Epithelial cell of proximal tubule (primary cell): ENCODE measurements around the gene SH3BGR. TPM values are rescaled to one million over a fixed set of nuclear protein-coding genes. Genes with fewer than 3 reads are reported as not detected.

Source experiments
- DNase-seq: peaks from one replicate; pipeline ENCODE4 v3.0.0-alpha.2; 2011; ENCODE audit warnings: low read depth
- H3K4me3 ChIP-seq: 2 replicates; pipeline ENCODE4 v1.5.1; 2011; ENCODE audit warnings: low read depth, mild to moderate bottlenecking, low read length
- total RNA-seq: library from RNA; depleted of rRNA; stranded (reverse); fragments of >200 nt; gene quantifications from 2 replicates; pipeline ENCODE4 v1.2.3, GENCODE V29; 2015
- TF ChIP-seq, protein P1 (sequence below): conservative IDR thresholded peaks from 2 replicates; pipeline ENCODE4 v1.5.1; 2012; ENCODE audit warnings: low read depth, mild to moderate bottlenecking, low read length

SH3BGR gene
- total RNA-seq, 1 donor from 2014 or later = 0.63 TPM

DNA sequence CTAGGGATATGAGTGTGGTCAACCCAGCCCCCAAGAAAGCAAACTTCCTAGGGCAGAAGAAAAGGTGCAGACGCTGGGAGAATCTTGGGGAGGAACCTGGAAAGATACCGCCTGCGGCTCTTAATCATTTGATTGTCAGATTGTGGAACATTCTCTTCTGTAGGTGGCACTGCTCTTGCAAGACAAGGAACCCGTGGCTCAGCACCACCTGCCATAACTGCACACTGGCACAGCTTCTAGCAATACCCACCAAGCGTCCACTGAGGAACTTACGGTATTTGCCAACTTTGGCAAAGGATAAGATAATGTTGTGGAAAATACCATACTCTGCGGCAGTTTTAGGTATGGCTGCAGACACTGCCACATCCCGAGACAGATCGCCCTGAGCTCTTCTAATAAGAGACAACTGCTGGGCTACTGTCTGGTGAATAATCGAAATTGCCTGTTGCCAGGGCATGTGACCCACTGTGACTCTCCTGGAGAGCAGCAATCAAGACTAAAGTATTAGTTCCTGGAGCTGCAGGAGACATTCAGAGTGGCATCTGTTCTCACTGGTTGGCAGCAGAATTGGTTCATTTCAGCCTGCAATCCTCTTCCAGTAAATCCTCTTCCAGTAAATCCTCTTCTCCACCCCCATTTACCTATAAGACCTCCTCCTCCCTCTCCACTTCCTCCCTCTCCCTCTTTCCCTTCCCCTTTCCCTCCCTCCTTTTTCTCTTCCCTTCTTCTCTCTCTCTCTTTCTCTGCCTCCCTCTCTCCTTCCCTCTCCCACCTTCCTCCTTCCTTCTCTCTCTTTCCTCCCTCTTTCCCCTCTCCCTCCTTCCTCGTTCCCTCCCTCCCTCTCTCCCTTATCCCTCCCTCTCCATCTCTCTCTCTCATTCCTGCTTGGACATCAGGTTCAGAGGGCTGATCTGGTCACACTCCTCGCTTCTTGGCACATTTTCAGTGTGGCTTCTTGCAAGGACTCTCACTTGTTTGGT is 111.3 kb downstream of the SH3BGR start:
- DNase-seq = no peak
- no peak overlapping the region for H3K4me3 ChIP-seq
- TF ChIP-seq, protein P1, sequence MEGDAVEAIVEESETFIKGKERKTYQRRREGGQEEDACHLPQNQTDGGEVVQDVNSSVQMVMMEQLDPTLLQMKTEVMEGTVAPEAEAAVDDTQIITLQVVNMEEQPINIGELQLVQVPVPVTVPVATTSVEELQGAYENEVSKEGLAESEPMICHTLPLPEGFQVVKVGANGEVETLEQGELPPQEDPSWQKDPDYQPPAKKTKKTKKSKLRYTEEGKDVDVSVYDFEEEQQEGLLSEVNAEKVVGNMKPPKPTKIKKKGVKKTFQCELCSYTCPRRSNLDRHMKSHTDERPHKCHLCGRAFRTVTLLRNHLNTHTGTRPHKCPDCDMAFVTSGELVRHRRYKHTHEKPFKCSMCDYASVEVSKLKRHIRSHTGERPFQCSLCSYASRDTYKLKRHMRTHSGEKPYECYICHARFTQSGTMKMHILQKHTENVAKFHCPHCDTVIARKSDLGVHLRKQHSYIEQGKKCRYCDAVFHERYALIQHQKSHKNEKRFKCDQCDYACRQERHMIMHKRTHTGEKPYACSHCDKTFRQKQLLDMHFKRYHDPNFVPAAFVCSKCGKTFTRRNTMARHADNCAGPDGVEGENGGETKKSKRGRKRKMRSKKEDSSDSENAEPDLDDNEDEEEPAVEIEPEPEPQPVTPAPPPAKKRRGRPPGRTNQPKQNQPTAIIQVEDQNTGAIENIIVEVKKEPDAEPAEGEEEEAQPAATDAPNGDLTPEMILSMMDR = no peak

DNA sequence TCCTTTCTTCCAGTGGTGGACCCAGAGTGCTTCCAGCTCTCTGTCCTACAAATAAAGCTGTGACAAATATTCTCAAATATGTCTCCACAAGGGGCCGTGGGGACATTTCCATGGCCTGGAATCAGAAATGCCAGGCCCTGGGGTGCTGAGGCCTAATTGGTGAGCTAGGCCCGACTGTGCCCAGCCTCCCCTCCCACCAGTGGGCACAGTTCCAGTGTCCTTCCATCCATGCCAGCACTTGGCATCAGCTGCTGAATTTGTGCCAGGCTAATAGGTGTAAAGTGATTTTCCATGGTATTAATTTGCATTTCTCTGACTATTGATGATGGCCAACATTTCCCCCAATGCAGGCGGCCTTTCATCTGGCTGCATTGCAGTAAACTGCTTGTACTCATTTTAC is 112.4 kb downstream of the SH3BGR start:
- TF ChIP-seq, protein P1 = no peak
- DNase-seq = peak; percentile 22
- no peak overlapping the region for H3K4me3 ChIP-seq

Other genes starting within 250 kb of the SH3BGR start
- 12.5 and 19.5 TPM in 2 replicates for gene BRWD1, start 138.3 kb upstream of the SH3BGR start, total RNA-seq
- 376 and 475 TPM in 2 replicates for gene HMGN1, start 102.9 kb upstream of the SH3BGR start, total RNA-seq
- 0.23 and 0.65 TPM in 2 replicates for gene LCA5L, start 6.2 kb upstream of the SH3BGR start, total RNA-seq
- gene B3GALT5, start 161.0 kb downstream of the SH3BGR start, total RNA-seq = 3.6 and 7.8 TPM in 2 replicates